HCT116 (cell line): ENCODE results near the gene CAMSAP1. TPM values are rescaled to one million over a fixed set of nuclear protein-coding genes. Genes with fewer than 3 reads are reported as not detected.

Experiments used
- ATAC-seq: fragments of 200-7000 bp; cut with Tn5 transposase; 2 replicates; pipeline ENCODE4 v1.9.1; 2020; ENCODE audit warnings: mild to moderate bottlenecking, moderate library complexity
- BruUV-seq: library from RNA; stranded (reverse); fragments of 400-500 nt; replicated peaks from 2 replicates; lab custom pipeline; 2021; lab: Mats Ljungman, UMichigan
- CTCF ChIA-PET: fragments of 300-600 bp; sonication (Branson Sonifier 250); formaldehyde crosslinking; loops from one replicate; lab custom pipeline; 2021; ENCODE audit warnings: antibody characterized with exemption; lab: Charles Lee
- POLR2A ChIA-PET: fragments of 300-600, 350-600 bp; sonication (Branson Sonifier 250); formaldehyde crosslinking; loops from one replicate; lab custom pipeline; 2021; ENCODE audit warnings: antibody characterized with exemption; lab: Charles Lee
- RAD21 ChIA-PET, 2 experiments: fragments of 300-600 bp; sonication (Branson Sonifier 250); formaldehyde crosslinking; loops; one replicate each; lab custom pipeline; 2023; ENCODE audit warnings: low total read pairs in 2 of 2; ENCODE audit not compliant: uncharacterized antibody in 2 of 2, unreplicated experiment in 2 of 2, low non-redundant PET in 1 of 2; lab: Charles Lee
- DNase-seq: peaks from one replicate; pipeline ENCODE4 v3.0.0-alpha.2; 2010; ENCODE audit warnings: low read depth, low spot score
- H2AFZ ChIP-seq: fragments of 200-600 bp; shearing (Covaris generic), sonication (generic); 2 replicates; pipeline ENCODE4 v1.6.1; 2017; ENCODE audit warnings: low read depth, mixed run types, mixed read lengths, antibody characterized with exemption, low read length; ENCODE audit not compliant: poor library complexity, severe bottlenecking
- H3K27ac ChIP-seq: 2 replicates; pipeline ENCODE4 v1.5.1; 2012; ENCODE audit warnings: low read depth, low read length
- H3K27me3 ChIP-seq: fragments of 200-600 bp; sonication (generic); 2 replicates; pipeline ENCODE4 v1.6.1; 2016; ENCODE audit warnings: mixed run types, low read length, mixed read lengths; ENCODE audit not compliant: insufficient read depth
- H3K36me3 ChIP-seq, 2 experiments: fragments of 200-500 bp in 1 of 2; fragments of 200-600 bp in 1 of 2; sonication (Bioruptor generic) in 1 of 2; sonication (generic) in 1 of 2; 2 replicates each; pipeline versions ENCODE4 v1.5.1 to v1.6.1; 2014 to 2016; ENCODE audit warnings: low read length in 2 of 2, inconsistent platforms in 1 of 2, mixed read lengths in 1 of 2, mixed run types in 1 of 2; ENCODE audit not compliant: insufficient read depth in 2 of 2, control insufficient read depth in 1 of 2
- H3K4me1 ChIP-seq, 2 experiments: fragments of 200-600 bp in 1 of 2; sonication (generic) in 1 of 2; 2 replicates each; pipeline versions ENCODE4 v1.5.1 to v1.6.1; 2012 to 2017; ENCODE audit warnings: low read length in 2 of 2, inconsistent platforms in 1 of 2, mild to moderate bottlenecking in 1 of 2, mixed read lengths in 1 of 2, mixed run types in 1 of 2, moderate library complexity in 1 of 2; ENCODE audit not compliant: insufficient read depth in 2 of 2, control insufficient read depth in 1 of 2
- H3K4me2 ChIP-seq: fragments of 200-600 bp; sonication (generic); 2 replicates; pipeline ENCODE4 v1.6.1; 2017; ENCODE audit warnings: mixed run types, low read length, mixed read lengths
- H3K4me3 ChIP-seq, 2 experiments: fragments of 200-600 bp in 1 of 2; sonication (generic) in 1 of 2; replicated peaks in 1 of 2; 2 replicates each; pipeline ENCODE4 v1.5.1; 2011 to 2016; ENCODE audit warnings: low read length in 2 of 2, control low read depth in 1 of 2, low read depth in 1 of 2, mild to moderate bottlenecking in 1 of 2, mixed read lengths in 1 of 2, mixed run types in 1 of 2
- H3K79me2 ChIP-seq: fragments of 200-600 bp; sonication (generic); 2 replicates; pipeline ENCODE4 v1.6.1; 2017; ENCODE audit warnings: mild to moderate bottlenecking, mixed run types, low read length, moderate library complexity, mixed read lengths; ENCODE audit not compliant: insufficient read depth
- H3K9ac ChIP-seq: fragments of 200-600 bp; sonication (generic); 2 replicates; pipeline ENCODE4 v1.6.1; 2016; ENCODE audit warnings: low read length, mixed read lengths
- H3K9me2 ChIP-seq: fragments of 200-600 bp; sonication (generic), shearing (Covaris generic); 2 replicates; pipeline ENCODE4 v1.6.1; 2017; ENCODE audit warnings: mixed run types, mild to moderate bottlenecking, moderate library complexity; ENCODE audit not compliant: insufficient read depth
- H3K9me3 ChIP-seq, 2 experiments: fragments of 200-500 bp in 1 of 2; fragments of 200-600 bp in 1 of 2; sonication (Bioruptor generic) in 1 of 2; sonication (generic) in 1 of 2; 2 replicates each; pipeline ENCODE4 v1.6.1; 2014 to 2017; ENCODE audit warnings: low read length in 2 of 2, mixed read lengths in 2 of 2, inconsistent platforms in 1 of 2, low read depth in 1 of 2, mild to moderate bottlenecking in 1 of 2, mixed run types in 1 of 2, moderate library complexity in 1 of 2; ENCODE audit not compliant: control insufficient read depth in 1 of 2, insufficient read depth in 1 of 2
- H4K20me1 ChIP-seq: fragments of 200-600 bp; sonication (generic), shearing (Covaris generic); 2 replicates; pipeline ENCODE4 v1.6.1; 2017; ENCODE audit warnings: mixed run types, mild to moderate bottlenecking, moderate library complexity; ENCODE audit not compliant: insufficient read depth
- CEBPB ChIP-seq: IDR thresholded peaks from 2 replicates; pipeline ENCODE4 v1.6.1; 2012; ENCODE audit warnings: low read depth
- EGR1 ChIP-seq: IDR thresholded peaks from 2 replicates; pipeline ENCODE4 v1.6.1; 2012; ENCODE audit warnings: low read depth
- EZH2 ChIP-seq: fragments of 200-600 bp; sonication (generic); IDR thresholded peaks from 2 replicates; pipeline ENCODE4 v1.6.1; 2017; ENCODE audit warnings: antibody characterized with exemption, mixed run types
- EZH2phosphoT487 ChIP-seq: fragments of 200-600 bp; IDR thresholded peaks from 2 replicates; pipeline ENCODE4 v1.6.1; 2018; ENCODE audit warnings: antibody characterized with exemption, borderline replicate concordance
- JUND ChIP-seq: IDR thresholded peaks from 2 replicates; pipeline ENCODE4 v1.6.1; 2012
- MAX ChIP-seq: IDR thresholded peaks from 2 replicates; pipeline ENCODE4 v1.6.1; 2012
- POLR2A ChIP-seq: IDR thresholded peaks from 2 replicates; pipeline ENCODE4 v1.7.0; 2011; ENCODE audit warnings: borderline replicate concordance; ENCODE audit not compliant: insufficient read depth, insufficient read length; ENCODE audit errors: extremely low read depth
- RAD21 ChIP-seq: IDR thresholded peaks from 2 replicates; pipeline ENCODE4 v1.6.1; 2012; ENCODE audit warnings: low read depth, mild to moderate bottlenecking
- SIN3A ChIP-seq: IDR thresholded peaks from 2 replicates; pipeline ENCODE4 v1.6.1; 2012; ENCODE audit warnings: low read depth
- SP1 ChIP-seq: IDR thresholded peaks from 2 replicates; pipeline ENCODE4 v1.6.1; 2012; ENCODE audit warnings: low read depth
- SRF ChIP-seq: IDR thresholded peaks from 2 replicates; pipeline ENCODE4 v1.6.1; 2012; ENCODE audit warnings: low read depth
- YY1 ChIP-seq: IDR thresholded peaks from 2 replicates; pipeline ENCODE4 v1.6.1; 2011; ENCODE audit warnings: low read length, low read depth, moderate library complexity, mild to moderate bottlenecking; ENCODE audit not compliant: insufficient replicate concordance; ENCODE audit errors: extremely low read depth
- intact Hi-C: fragments of 100-400 bp; cut with micrococcal nuclease; formaldehyde crosslinking; loops from 2 replicates; pipeline ENCODE4 v1.10.0; 2022
- total RNA-seq: library from RNA; stranded (reverse); gene quantifications from one replicate; pipeline ENCODE4 v1.2.1, GENCODE V29; 2021; ENCODE audit not compliant: unreplicated experiment
- TF ChIP-seq, protein P1 (sequence below), 3 experiments: fragments of 200-600 bp in 1 of 3; sonication (generic) in 1 of 3; IDR thresholded peaks in 2 of 3; conservative IDR thresholded peaks in 1 of 3; 2 replicates each; pipeline ENCODE4 v1.5.1; 2012 to 2017; ENCODE audit warnings: low read depth in 2 of 3, low read length in 2 of 3, antibody characterized with exemption in 1 of 3, borderline replicate concordance in 1 of 3, control low read depth in 1 of 3, mild to moderate bottlenecking in 1 of 3, mixed read lengths in 1 of 3, mixed run types in 1 of 3, moderate library complexity in 1 of 3; ENCODE audit not compliant: insufficient read depth in 1 of 3
- TF ChIP-seq, protein P2 (sequence below): IDR thresholded peaks from 2 replicates; pipeline ENCODE4 v1.6.1; 2011; ENCODE audit warnings: mild to moderate bottlenecking, low read length, moderate library complexity; ENCODE audit not compliant: insufficient replicate concordance; ENCODE audit errors: extremely low read depth
- TF ChIP-seq, protein P3 (sequence below): IDR thresholded peaks from 2 replicates; pipeline ENCODE4 v1.6.1; 2012; ENCODE audit warnings: low read depth
- TF ChIP-seq, protein P4 (sequence below): IDR thresholded peaks from 2 replicates; pipeline ENCODE4 v1.6.1; 2012

Gene CAMSAP1
- total RNA-seq, 1 experiment from 2014 or later, result 33.1 TPM

DNA sequence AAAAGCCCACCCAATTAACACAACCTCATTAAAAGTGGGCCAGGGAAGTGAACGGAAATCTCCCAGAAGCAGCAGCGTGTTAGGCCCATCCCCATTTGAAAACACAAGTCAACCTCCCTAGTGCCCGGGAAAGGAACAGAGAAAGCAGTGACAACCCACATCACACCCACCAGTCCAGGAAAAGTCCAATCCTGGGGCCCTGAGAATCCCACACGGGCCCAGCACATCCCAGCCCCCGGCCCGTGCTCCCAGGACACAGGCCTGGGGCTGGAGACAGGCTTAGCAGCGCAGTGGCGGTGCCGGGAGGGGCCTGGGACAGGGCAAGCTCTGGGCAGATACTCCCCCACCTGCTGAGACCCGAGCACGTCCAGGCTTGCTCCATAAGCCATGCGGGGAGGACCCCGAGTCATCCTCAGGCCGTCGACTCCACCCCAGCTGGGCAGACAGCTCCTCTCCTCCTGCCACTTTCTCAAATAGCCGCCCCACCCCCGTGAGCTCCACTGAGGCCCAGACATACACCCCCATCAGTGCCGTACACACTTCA, 104.4 kb downstream of the CAMSAP1 start:
- Histone ChIP-seq H3K27me3 (no peaks in the 10 kb centered on the region), H3K4me3 (no peak overlapping the region), H3K9me2 (no peaks in the 10 kb centered on the region), H3K9ac (no peak overlapping the region), H3K36me3 (no peaks in the 10 kb centered on the region; a peak in 1 of 4 replicates), H2AFZ (no peak overlapping the region), H3K4me1 (peaks cover 0 to 5% of the 10 kb centered on the region in 2 experiments; a peak in 1 of 4 replicates), H3K4me2 (no peak overlapping the region), H3K9me3 (no peaks in the 10 kb centered on the region), H3K27ac (no peak overlapping the region), H4K20me1 (no peaks in the 10 kb centered on the region), H3K79me2 (no peaks in the 10 kb centered on the region)
- ChIA-PET POLR2A (no interaction called here), RAD21 (no interaction called here), CTCF (no interaction called here)
- TF ChIP-seq EGR1 (no peak), SRF (no peak), EZH2phosphoT487 (no peak), EZH2 (no peak), YY1 (no peak), SP1 (no peak), MAX (no peak), RAD21 (no peak), CEBPB (no peak), JUND (no peak), SIN3A (no peak), POLR2A (no peak)
- TF ChIP-seq, protein P1, sequence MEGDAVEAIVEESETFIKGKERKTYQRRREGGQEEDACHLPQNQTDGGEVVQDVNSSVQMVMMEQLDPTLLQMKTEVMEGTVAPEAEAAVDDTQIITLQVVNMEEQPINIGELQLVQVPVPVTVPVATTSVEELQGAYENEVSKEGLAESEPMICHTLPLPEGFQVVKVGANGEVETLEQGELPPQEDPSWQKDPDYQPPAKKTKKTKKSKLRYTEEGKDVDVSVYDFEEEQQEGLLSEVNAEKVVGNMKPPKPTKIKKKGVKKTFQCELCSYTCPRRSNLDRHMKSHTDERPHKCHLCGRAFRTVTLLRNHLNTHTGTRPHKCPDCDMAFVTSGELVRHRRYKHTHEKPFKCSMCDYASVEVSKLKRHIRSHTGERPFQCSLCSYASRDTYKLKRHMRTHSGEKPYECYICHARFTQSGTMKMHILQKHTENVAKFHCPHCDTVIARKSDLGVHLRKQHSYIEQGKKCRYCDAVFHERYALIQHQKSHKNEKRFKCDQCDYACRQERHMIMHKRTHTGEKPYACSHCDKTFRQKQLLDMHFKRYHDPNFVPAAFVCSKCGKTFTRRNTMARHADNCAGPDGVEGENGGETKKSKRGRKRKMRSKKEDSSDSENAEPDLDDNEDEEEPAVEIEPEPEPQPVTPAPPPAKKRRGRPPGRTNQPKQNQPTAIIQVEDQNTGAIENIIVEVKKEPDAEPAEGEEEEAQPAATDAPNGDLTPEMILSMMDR (IDR thresholded peaks at IDR 0.05 in 2 of 3, conservative IDR thresholded peaks at IDR 0.05 in 1 of 3; ENCODE audit: borderline replicate concordance in 1 of 3, insufficient read depth in 1 of 3, low read depth in 2 of 3, low read length in 2 of 3), result no peak
- TF ChIP-seq, protein P2, sequence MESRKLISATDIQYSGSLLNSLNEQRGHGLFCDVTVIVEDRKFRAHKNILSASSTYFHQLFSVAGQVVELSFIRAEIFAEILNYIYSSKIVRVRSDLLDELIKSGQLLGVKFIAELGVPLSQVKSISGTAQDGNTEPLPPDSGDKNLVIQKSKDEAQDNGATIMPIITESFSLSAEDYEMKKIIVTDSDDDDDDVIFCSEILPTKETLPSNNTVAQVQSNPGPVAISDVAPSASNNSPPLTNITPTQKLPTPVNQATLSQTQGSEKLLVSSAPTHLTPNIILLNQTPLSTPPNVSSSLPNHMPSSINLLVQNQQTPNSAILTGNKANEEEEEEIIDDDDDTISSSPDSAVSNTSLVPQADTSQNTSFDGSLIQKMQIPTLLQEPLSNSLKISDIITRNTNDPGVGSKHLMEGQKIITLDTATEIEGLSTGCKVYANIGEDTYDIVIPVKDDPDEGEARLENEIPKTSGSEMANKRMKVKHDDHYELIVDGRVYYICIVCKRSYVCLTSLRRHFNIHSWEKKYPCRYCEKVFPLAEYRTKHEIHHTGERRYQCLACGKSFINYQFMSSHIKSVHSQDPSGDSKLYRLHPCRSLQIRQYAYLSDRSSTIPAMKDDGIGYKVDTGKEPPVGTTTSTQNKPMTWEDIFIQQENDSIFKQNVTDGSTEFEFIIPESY, result no peak
- TF ChIP-seq, protein P3, sequence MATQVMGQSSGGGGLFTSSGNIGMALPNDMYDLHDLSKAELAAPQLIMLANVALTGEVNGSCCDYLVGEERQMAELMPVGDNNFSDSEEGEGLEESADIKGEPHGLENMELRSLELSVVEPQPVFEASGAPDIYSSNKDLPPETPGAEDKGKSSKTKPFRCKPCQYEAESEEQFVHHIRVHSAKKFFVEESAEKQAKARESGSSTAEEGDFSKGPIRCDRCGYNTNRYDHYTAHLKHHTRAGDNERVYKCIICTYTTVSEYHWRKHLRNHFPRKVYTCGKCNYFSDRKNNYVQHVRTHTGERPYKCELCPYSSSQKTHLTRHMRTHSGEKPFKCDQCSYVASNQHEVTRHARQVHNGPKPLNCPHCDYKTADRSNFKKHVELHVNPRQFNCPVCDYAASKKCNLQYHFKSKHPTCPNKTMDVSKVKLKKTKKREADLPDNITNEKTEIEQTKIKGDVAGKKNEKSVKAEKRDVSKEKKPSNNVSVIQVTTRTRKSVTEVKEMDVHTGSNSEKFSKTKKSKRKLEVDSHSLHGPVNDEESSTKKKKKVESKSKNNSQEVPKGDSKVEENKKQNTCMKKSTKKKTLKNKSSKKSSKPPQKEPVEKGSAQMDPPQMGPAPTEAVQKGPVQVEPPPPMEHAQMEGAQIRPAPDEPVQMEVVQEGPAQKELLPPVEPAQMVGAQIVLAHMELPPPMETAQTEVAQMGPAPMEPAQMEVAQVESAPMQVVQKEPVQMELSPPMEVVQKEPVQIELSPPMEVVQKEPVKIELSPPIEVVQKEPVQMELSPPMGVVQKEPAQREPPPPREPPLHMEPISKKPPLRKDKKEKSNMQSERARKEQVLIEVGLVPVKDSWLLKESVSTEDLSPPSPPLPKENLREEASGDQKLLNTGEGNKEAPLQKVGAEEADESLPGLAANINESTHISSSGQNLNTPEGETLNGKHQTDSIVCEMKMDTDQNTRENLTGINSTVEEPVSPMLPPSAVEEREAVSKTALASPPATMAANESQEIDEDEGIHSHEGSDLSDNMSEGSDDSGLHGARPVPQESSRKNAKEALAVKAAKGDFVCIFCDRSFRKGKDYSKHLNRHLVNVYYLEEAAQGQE, result no peak
- TF ChIP-seq, protein P4, sequence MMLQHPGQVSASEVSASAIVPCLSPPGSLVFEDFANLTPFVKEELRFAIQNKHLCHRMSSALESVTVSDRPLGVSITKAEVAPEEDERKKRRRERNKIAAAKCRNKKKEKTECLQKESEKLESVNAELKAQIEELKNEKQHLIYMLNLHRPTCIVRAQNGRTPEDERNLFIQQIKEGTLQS, result no peak
- BruUV-seq, result no TSS peak
- intact Hi-C loops, result no loop called here
- ATAC-seq (no peak), DNase-seq (no peak)
